Stomach (tissue), 19 donors: ENCODE results near the gene ENDOD1. TPM values are rescaled to one million over a fixed set of nuclear protein-coding genes. Genes with fewer than 3 reads are reported as not detected.

Experiments used
- DNase-seq, 2 donors: peaks; one replicate each; pipeline versions ENCODE4 v3.0.0 to v3.0.0-alpha.2; 2013 to 2019
- H3K27ac ChIP-seq, 5 donors: fragments of 200-600 bp in 4 of 5; sonication (generic) in 4 of 5; one replicate each; pipeline ENCODE4 v1.5.1; 2013 to 2019; ENCODE audit warnings: mild to moderate bottlenecking in 1 of 5, moderate library complexity in 1 of 5
- H3K27me3 ChIP-seq, 3 donors: fragments of 200-600 bp; sonication (generic); one replicate each; pipeline ENCODE4 v1.5.1; 2017 to 2019; ENCODE audit warnings: mixed run types in 1 of 3
- H3K36me3 ChIP-seq, 4 donors: fragments of 200-600 bp; sonication (generic); 1 replicate in 3 of 4; 2 replicates in 1 of 4; pipeline ENCODE4 v1.5.1; 2016 to 2019
- H3K4me1 ChIP-seq, 4 donors: fragments of 200-600 bp; sonication (generic); one replicate each; pipeline ENCODE4 v1.5.1; 2016 to 2019
- H3K4me3 ChIP-seq, 4 donors: fragments of 200-600 bp; sonication (generic) in 3 of 4; one replicate each; pipeline ENCODE4 v1.5.1; 2016 to 2019; ENCODE audit warnings: mild to moderate bottlenecking in 1 of 4
- H3K9me3 ChIP-seq, 4 donors: fragments of 200-600 bp; sonication (generic); one replicate each; pipeline ENCODE4 v1.5.1; 2016 to 2019
- EP300 ChIP-seq: sonication (generic); formaldehyde crosslinking; IDR thresholded peaks from one replicate; pipeline ENCODE4 v1.6.1; 2017; ENCODE audit warnings: antibody characterized with exemption
- POLR2A ChIP-seq, 4 donors: fragments of 450-650 bp; IDR thresholded peaks; one replicate each; pipeline ENCODE4 v1.6.1; 2016; ENCODE audit warnings: antibody characterized with exemption in 4 of 4, control low read depth in 2 of 4, mild to moderate bottlenecking in 1 of 4, moderate library complexity in 1 of 4
- POLR2AphosphoS5 ChIP-seq, 3 donors: sonication (generic); formaldehyde crosslinking; IDR thresholded peaks; one replicate each; pipeline ENCODE4 v1.6.1; 2016; ENCODE audit warnings: antibody characterized with exemption in 3 of 3
- WGBS, 5 donors: extraction: QIAGEN DNeasy Blood & Tissue Kit in 3 of 5; methylation state at CpG; one replicate each; pipeline versions ENCODE4 v1.1.5 to v1.1.7; 2013 to 2018; 5-methylcytosine and 5-hydroxymethylcytosine counted together
- intact Hi-C: fragments of 100-400 bp; cut with DNase I; formaldehyde crosslinking; loops from one replicate; pipeline ENCODE4 v1.15.1; 2023; ENCODE audit warnings: low total_unique reads
- long read RNA-seq, 10 donors: transcript quantifications; one replicate each; lab custom pipeline, GENCODE V29; 2026
- polyA plus RNA-seq, 3 donors: library from polyadenylated mRNA; stranded (reverse); fragments of 200-250 nt; gene quantifications; one replicate each; pipeline ENCODE4 v1.2.3, GENCODE V29; 2013
- total RNA-seq, 5 donors: library from RNA; depleted of rRNA; stranded (reverse); fragments of >200 nt; gene quantifications; one replicate each; pipeline versions ENCODE4 v1.1.0 to v1.2.3, GENCODE V29; 2014 to 2016
- TF ChIP-seq, protein P1 (sequence below), 7 experiments: fragments of 450-650 bp in 4 of 7; fragments of 200-600 bp in 3 of 7; sonication (generic) in 3 of 7; IDR thresholded peaks; one replicate each; pipeline ENCODE4 v1.5.1; 2016 to 2019; ENCODE audit warnings: antibody characterized with exemption in 7 of 7, control low read depth in 2 of 7, mild to moderate bottlenecking in 1 of 7
- donor health status: healthy with polysubstance abuse.
- donor health status: Bipolar disorder and iron deficiency.
- donor health status: healthy.

ENDOD1 gene, protein sequence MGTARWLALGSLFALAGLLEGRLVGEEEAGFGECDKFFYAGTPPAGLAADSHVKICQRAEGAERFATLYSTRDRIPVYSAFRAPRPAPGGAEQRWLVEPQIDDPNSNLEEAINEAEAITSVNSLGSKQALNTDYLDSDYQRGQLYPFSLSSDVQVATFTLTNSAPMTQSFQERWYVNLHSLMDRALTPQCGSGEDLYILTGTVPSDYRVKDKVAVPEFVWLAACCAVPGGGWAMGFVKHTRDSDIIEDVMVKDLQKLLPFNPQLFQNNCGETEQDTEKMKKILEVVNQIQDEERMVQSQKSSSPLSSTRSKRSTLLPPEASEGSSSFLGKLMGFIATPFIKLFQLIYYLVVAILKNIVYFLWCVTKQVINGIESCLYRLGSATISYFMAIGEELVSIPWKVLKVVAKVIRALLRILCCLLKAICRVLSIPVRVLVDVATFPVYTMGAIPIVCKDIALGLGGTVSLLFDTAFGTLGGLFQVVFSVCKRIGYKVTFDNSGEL
- total RNA-seq (10 to 100 TPM; 11.1 to 32.2 (median 22.3) TPM), polyA plus RNA-seq (1 to 10 TPM; 2.4 to 8.4 (median 3.2) TPM)
- long read RNA-seq, donor 1, full-length matches to known transcripts, result 1 of 1 reads
- long read RNA-seq, donor 1, partial matches to known transcripts, result 0 of 1 reads
- long read RNA-seq, donor 1, other reads (novel, unspliced or antisense), result 0 of 1 reads
- long read RNA-seq, donor 2, full-length matches to known transcripts, result 3 of 3 reads
- long read RNA-seq, donor 2, partial matches to known transcripts, result 0 of 3 reads
- long read RNA-seq, donor 2, other reads (novel, unspliced or antisense), result 0 of 3 reads
- long read RNA-seq, donor 3, full-length matches to known transcripts, result 3 of 3 reads
- long read RNA-seq, donor 3, partial matches to known transcripts, result 0 of 3 reads
- long read RNA-seq, donor 3, other reads (novel, unspliced or antisense), result 0 of 3 reads
- long read RNA-seq, donor 4, full-length matches to known transcripts, result 1 of 1 reads
- long read RNA-seq, donor 4, partial matches to known transcripts, result 0 of 1 reads
- long read RNA-seq, donor 4, other reads (novel, unspliced or antisense), result 0 of 1 reads
- long read RNA-seq, donor 5, full-length matches to known transcripts, result 7 of 7 reads
- long read RNA-seq, donor 5, partial matches to known transcripts, result 0 of 7 reads
- long read RNA-seq, donor 5, other reads (novel, unspliced or antisense), result 0 of 7 reads
- long read RNA-seq, donor 6, full-length matches to known transcripts, result 10 of 10 reads
- long read RNA-seq, donor 6, partial matches to known transcripts, result 0 of 10 reads
- long read RNA-seq, donor 6, other reads (novel, unspliced or antisense), result 0 of 10 reads
- long read RNA-seq, donor 7, full-length matches to known transcripts, result 9 of 28 reads
- long read RNA-seq, donor 7, partial matches to known transcripts, result 19 of 28 reads
- long read RNA-seq, donor 7, other reads (novel, unspliced or antisense), result 0 of 28 reads
- long read RNA-seq, donor 8, full-length matches to known transcripts, result 4 of 4 reads
- long read RNA-seq, donor 8, partial matches to known transcripts, result 0 of 4 reads
- long read RNA-seq, donor 8, other reads (novel, unspliced or antisense), result 0 of 4 reads
- long read RNA-seq, donor 9, full-length matches to known transcripts, result 4 of 4 reads
- long read RNA-seq, donor 9, partial matches to known transcripts, result 0 of 4 reads
- long read RNA-seq, donor 9, other reads (novel, unspliced or antisense), result 0 of 4 reads
- long read RNA-seq, donor 10, full-length matches to known transcripts, result 3 of 3 reads
- long read RNA-seq, donor 10, partial matches to known transcripts, result 0 of 3 reads
- long read RNA-seq, donor 10, other reads (novel, unspliced or antisense), result 0 of 3 reads

DNA sequence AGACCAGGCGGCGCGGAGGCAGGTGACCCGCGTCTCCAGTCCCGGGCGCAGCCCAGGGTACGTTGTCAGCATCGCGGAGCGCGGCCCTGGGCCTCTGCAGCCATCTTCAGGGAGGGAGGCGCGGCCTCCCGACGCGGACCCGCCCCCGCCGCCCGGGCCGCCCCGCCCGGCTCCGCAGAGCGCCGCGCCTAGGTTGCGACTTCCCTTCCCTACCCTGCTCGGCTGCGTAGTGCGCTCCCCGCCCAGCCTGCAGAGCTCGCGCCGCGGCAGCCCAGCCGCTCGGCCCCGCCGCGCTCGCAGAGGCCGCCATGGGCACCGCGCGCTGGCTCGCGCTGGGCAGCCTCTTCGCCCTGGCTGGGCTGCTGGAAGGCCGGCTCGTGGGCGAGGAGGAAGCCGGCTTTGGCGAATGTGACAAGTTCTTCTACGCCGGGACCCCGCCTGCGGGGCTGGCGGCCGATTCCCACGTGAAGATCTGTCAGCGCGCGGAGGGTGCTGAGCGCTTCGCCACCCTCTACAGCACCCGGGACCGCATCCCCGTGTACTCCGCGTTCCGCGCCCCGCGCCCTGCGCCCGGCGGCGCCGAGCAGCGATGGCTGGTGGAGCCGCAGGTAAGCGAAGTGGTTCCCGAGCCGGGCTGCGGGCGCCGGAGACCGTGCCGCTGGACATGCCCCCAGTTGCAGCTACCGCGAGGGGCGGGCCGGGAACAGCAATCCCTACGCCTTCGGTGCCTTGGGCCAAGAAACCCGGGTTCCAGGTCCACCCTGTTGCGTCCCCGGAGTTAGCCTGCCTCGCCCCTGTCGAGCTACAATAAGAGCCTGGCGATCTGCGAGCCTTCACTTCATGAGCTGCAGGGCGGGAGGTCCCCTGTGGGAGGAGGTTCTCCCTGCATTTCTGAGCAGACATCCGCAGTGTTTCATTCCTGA, at the start of gene ENDOD1:
ENDOD1 (plus strand) TSS at position 227 of the 923 bp plus-strand sequence; CDS start at position 309, 82 bp downstream.
- H3K9me3 ChIP-seq, result no peaks in the 10 kb centered on the region
- intact Hi-C loops, result no loop called here
- peak within 1 kb of the TSS; percentile 72 to 91 (median 80) for H3K4me3 ChIP-seq
- no peaks in the 10 kb centered on the region for H3K36me3 ChIP-seq
- 0 to 1% (median 0%) methylated on average over 18 to 106 of the region's 106 CpGs for WGBS, 5 donors
- no peaks in the 10 kb centered on the region for H3K27me3 ChIP-seq
- H3K27ac ChIP-seq, result peak within 1 kb of the TSS; percentile 91 to 98 (median 94)
- peaks cover 20 to 43% (median 36%) of the 10 kb centered on the region in 4 donors for H3K4me1 ChIP-seq
- peak; percentile 85 to 96 for DNase-seq
- TF ChIP-seq, protein P1, sequence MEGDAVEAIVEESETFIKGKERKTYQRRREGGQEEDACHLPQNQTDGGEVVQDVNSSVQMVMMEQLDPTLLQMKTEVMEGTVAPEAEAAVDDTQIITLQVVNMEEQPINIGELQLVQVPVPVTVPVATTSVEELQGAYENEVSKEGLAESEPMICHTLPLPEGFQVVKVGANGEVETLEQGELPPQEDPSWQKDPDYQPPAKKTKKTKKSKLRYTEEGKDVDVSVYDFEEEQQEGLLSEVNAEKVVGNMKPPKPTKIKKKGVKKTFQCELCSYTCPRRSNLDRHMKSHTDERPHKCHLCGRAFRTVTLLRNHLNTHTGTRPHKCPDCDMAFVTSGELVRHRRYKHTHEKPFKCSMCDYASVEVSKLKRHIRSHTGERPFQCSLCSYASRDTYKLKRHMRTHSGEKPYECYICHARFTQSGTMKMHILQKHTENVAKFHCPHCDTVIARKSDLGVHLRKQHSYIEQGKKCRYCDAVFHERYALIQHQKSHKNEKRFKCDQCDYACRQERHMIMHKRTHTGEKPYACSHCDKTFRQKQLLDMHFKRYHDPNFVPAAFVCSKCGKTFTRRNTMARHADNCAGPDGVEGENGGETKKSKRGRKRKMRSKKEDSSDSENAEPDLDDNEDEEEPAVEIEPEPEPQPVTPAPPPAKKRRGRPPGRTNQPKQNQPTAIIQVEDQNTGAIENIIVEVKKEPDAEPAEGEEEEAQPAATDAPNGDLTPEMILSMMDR (IDR thresholded peaks at IDR 0.05), result peak in 1 of 7 experiments; percentile 4
- TF ChIP-seq POLR2AphosphoS5 (IDR thresholded peaks at IDR 0.05) (peak in 2 of 3 donors; percentile 74 to 94), POLR2A (IDR thresholded peaks at IDR 0.05) (no peak)

DNA sequence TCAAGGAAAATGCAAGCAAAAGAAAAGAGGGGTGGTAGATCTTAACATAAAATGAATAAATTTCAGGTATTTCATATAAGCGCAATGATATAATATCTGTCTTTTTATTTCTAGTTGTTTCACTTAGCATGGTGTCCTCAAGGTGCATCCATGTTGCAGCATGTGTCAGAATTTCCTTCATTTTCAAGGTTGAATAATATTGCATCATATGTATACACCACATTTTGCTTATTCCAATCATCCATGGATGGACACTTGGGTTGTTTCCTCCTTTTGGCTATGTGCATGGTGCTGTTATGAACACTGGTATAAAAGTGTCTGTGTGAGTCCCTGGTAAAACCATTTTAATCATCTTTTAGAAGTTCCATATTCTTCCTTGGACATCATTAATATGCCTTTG, 47.4 kb upstream of the ENDOD1 start:
- Histone ChIP-seq H3K9me3 (peaks cover 0 to 8% (median 0%) of the 10 kb centered on the region in 4 donors), H3K4me3 (no peak overlapping the region), H3K27me3 (peaks cover 0 to 28% (median 8%) of the 10 kb centered on the region in 3 donors), H3K36me3 (no peaks in the 10 kb centered on the region), H3K27ac (no peak overlapping the region), H3K4me1 (peaks cover 0 to 5% (median 0%) of the 10 kb centered on the region in 4 donors)
- no peak for DNase-seq
- 96 to 100% (median 98%) methylated on average over 1 of the region's 1 CpG for WGBS, 5 donors
- TF ChIP-seq POLR2AphosphoS5 (IDR thresholded peaks at IDR 0.05) (no peak), EP300 (no peak), POLR2A (IDR thresholded peaks at IDR 0.05) (no peak)
- TF ChIP-seq, protein P1 (IDR thresholded peaks at IDR 0.05), result no peak
- intact Hi-C loops, result no loop called here

GRCh38 chr11:95042906-95043305, 46.7 kb upstream of the ENDOD1 start:
- H3K4me1 ChIP-seq, result no peaks in the 10 kb centered on the region
- H3K4me3 ChIP-seq, result no peak overlapping the region
- TF ChIP-seq, protein P1 (IDR thresholded peaks at IDR 0.05), result no peak
- TF ChIP-seq EP300 (no peak), POLR2A (IDR thresholded peaks at IDR 0.05) (no peak), POLR2AphosphoS5 (IDR thresholded peaks at IDR 0.05) (no peak)
- peaks cover 0 to 2% (median 0%) of the 10 kb centered on the region in 4 donors for H3K9me3 ChIP-seq
- DNase-seq, result no peak
- H3K36me3 ChIP-seq, result no peaks in the 10 kb centered on the region
- no peak overlapping the region for H3K27ac ChIP-seq
- intact Hi-C loops, result no loop called here
- H3K27me3 ChIP-seq, result peaks cover 0 to 22% (median 2%) of the 10 kb centered on the region in 3 donors
- WGBS, 5 donors, result 81 to 90% (median 87%) methylated on average over 3 of the region's 3 CpGs
